Measurements from ENCODE around the gene DCDC2. TPM values are rescaled to one million over a fixed set of nuclear protein-coding genes. Genes with fewer than 3 reads are reported as not detected.

DCDC2 gene
- total and polyA plus RNA-seq, 2 donors (not counting 3 experiments of a cell fraction or from before 2014, with no cell fraction given), result not detected

- H3K4me2 ChIP-seq (ENCODE audit: insufficient read depth, low read length), result no peak overlapping the region
- dilution Hi-C loops (cut with MboI; ENCODE audit: extremely low pct_ligation_motif_present, low sequenced_read_pairs) (no loop called here), intact Hi-C loops (cut with micrococcal nuclease) (no loop called here)
- H3K79me2 ChIP-seq (ENCODE audit: control insufficient read depth, insufficient read depth, low read length), result no peaks in the 10 kb centered on the region
- BruUV-seq (replicated peaks), result no TSS peak
- H3K27me3 ChIP-seq (ENCODE audit: control insufficient read depth in 2 of 2, insufficient read depth in 2 of 2, low read length in 2 of 2), result no peaks in the 10 kb centered on the region
- CTCF ChIA-PET, result no interaction called here
- H3K4me3 ChIP-seq (replicated peaks in 1 of 3; ENCODE audit: insufficient read depth in 1 of 3, low read depth in 1 of 3, low read length in 3 of 3), result no peak overlapping the region
- H3K36me3 ChIP-seq (ENCODE audit: control insufficient read depth in 2 of 2, extremely low read depth in 1 of 2, insufficient read depth in 2 of 2, low read length in 2 of 2), result no peaks in the 10 kb centered on the region
- no peak overlapping the region for H2AFZ ChIP-seq (ENCODE audit: low read depth, low read length)
- no peaks in the 10 kb centered on the region for H3K9me1 ChIP-seq (replicated peaks; ENCODE audit: control insufficient read depth, extremely low read depth, insufficient read depth, low read length)
- no peak overlapping the region for H3K27ac ChIP-seq (ENCODE audit: insufficient read depth, low read depth, low read length)
- no peaks in the 10 kb centered on the region for H4K20me1 ChIP-seq (replicated peaks; ENCODE audit: control insufficient read depth, extremely low read depth, insufficient read depth, low read length)
- no peak for DNase-seq (ENCODE audit: low read depth, low spot score)
- H3K9ac ChIP-seq (replicated peaks; ENCODE audit: extremely low read depth, insufficient read depth, low read length), result no peak overlapping the region
- H3K9me3 ChIP-seq (replicated peaks; ENCODE audit: control insufficient read depth, insufficient read depth, low read length), result no peaks in the 10 kb centered on the region
- FAIRE-seq, result no peak
- POLR2A ChIA-PET, result no interaction called here
- TF ChIP-seq EZH2 (IDR thresholded peaks at IDR 0.05; ENCODE audit: borderline replicate concordance, low read depth, low read length, severe bottlenecking) (no peak), GATA2 (IDR thresholded peaks at IDR 0.05; ENCODE audit: insufficient read depth, insufficient read length, low read depth, low read length) (no peak), CTCF (IDR thresholded peaks at IDR 0.05; ENCODE audit: extremely low read depth in 1 of 2, insufficient read depth in 1 of 2, low read depth in 1 of 2, low read length in 2 of 2) (no peak), MAX (IDR thresholded peaks at IDR 0.05; ENCODE audit: insufficient read depth, insufficient read length) (no peak), JUN (IDR thresholded peaks at IDR 0.05; ENCODE audit: borderline replicate concordance, insufficient read depth, insufficient read length, low read depth) (no peak), MYC (IDR thresholded peaks at IDR 0.05; ENCODE audit: low read depth, low read length) (no peak), POLR2A (IDR thresholded peaks at IDR 0.05; ENCODE audit: low read depth, low read length) (no peak), POLR2AphosphoS5 (IDR thresholded peaks at IDR 0.05; ENCODE audit: insufficient read depth, low read depth, low read length) (no peak), FOS (IDR thresholded peaks at IDR 0.05; ENCODE audit: borderline replicate concordance, insufficient read depth, low read length) (no peak)
- no peaks in the 10 kb centered on the region for H3K4me1 ChIP-seq (ENCODE audit: control insufficient read depth, extremely low read depth, insufficient read depth, low read length)
Observed at GRCh38 chr6:24253360-24253759, 104.5 kb downstream of the DCDC2 start.
